BE2C (cell line): ENCODE results near the gene ZC4H2.

Source experiments
- DNase-seq: peaks from one replicate; pipeline ENCODE4 v3.0.0-alpha.2; 2020
- H3K27me3 ChIP-seq: fragments of 250-450 bp; sonication (Bioruptor Pico); 2 replicates; pipeline ENCODE4 v1.5.1; 2020; ENCODE audit warnings: mild to moderate bottlenecking
- H3K36me3 ChIP-seq: fragments of 250-450 bp; sonication (Bioruptor Pico); 2 replicates; pipeline ENCODE4 v1.5.1; 2020; ENCODE audit warnings: mild to moderate bottlenecking
- H3K4me1 ChIP-seq: fragments of 250-450 bp; sonication (Bioruptor Pico); 2 replicates; pipeline ENCODE4 v1.5.1; 2020
- H3K4me3 ChIP-seq: 2 replicates; pipeline ENCODE4 v1.5.1; 2011; ENCODE audit warnings: low read depth, low read length
- H3K9me3 ChIP-seq: fragments of 250-450 bp; sonication (Bioruptor Pico); 2 replicates; pipeline ENCODE4 v1.5.1; 2020
- CTCF ChIP-seq: IDR thresholded peaks from 2 replicates; pipeline ENCODE4 v1.5.1; 2012; ENCODE audit warnings: mild to moderate bottlenecking, low read depth, low read length

The ZC4H2 gene

GRCh38 chrX:64994131-64994798 lies 18.0 kb upstream of the ZC4H2 start:
- no peak for TF ChIP-seq CTCF
- H3K4me3 ChIP-seq, result no peak overlapping the region
- no peaks in the 10 kb centered on the region for H3K27me3 ChIP-seq
- H3K36me3 ChIP-seq, result no peaks in the 10 kb centered on the region
- H3K9me3 ChIP-seq, result no peaks in the 10 kb centered on the region
- DNase-seq, result no peak
- no peaks in the 10 kb centered on the region for H3K4me1 ChIP-seq

GRCh38 chrX:64977830-64978229 lies 1.6 kb upstream of the ZC4H2 start:
- DNase-seq, result no peak

GRCh38 chrX:64977051-64977450 lies 801 bp upstream of the ZC4H2 start:
- H3K9me3 ChIP-seq, result no peaks in the 10 kb centered on the region
- H3K36me3 ChIP-seq, result no peaks in the 10 kb centered on the region
- H3K27me3 ChIP-seq, result no peaks in the 10 kb centered on the region
- no peak for DNase-seq
- no peak overlapping the region; the same call in 1 of the 2 replicates for H3K4me3 ChIP-seq
- TF ChIP-seq CTCF, result no peak
- H3K4me1 ChIP-seq, result no peaks in the 10 kb centered on the region

More at GRCh38 chrX:64977830-64978229, 1.6 kb upstream of the ZC4H2 start:
- Histone ChIP-seq H3K4me3 (no peak overlapping the region), H3K9me3 (no peaks in the 10 kb centered on the region), H3K27me3 (no peaks in the 10 kb centered on the region), H3K4me1 (no peaks in the 10 kb centered on the region), H3K36me3 (no peaks in the 10 kb centered on the region)
- TF ChIP-seq CTCF, result no peak

GRCh38 chrX:64976673-64977040 lies 407 bp upstream of the ZC4H2 start:
- Histone ChIP-seq H3K27me3 (no peaks in the 10 kb centered on the region), H3K36me3 (no peaks in the 10 kb centered on the region), H3K9me3 (no peaks in the 10 kb centered on the region), H3K4me3 (peak overlapping the region; percentile 77), H3K4me1 (no peaks in the 10 kb centered on the region)
- no peak for TF ChIP-seq CTCF
- no peak for DNase-seq

GRCh38 chrX:64975491-64975890 lies 759 bp downstream of the ZC4H2 start:
- no peak for TF ChIP-seq CTCF
- H3K36me3 ChIP-seq, result no peaks in the 10 kb centered on the region
- no peaks in the 10 kb centered on the region for H3K9me3 ChIP-seq
- no peaks in the 10 kb centered on the region for H3K4me1 ChIP-seq
- DNase-seq, result peak; percentile 50
- no peaks in the 10 kb centered on the region for H3K27me3 ChIP-seq
- H3K4me3 ChIP-seq, result peak overlapping the region; percentile 77

GRCh38 chrX:64925480-64925879 lies 50.8 kb downstream of the ZC4H2 start:
- Histone ChIP-seq H3K4me3 (no peak overlapping the region), H3K9me3 (no peaks in the 10 kb centered on the region), H3K27me3 (no peaks in the 10 kb centered on the region), H3K4me1 (no peaks in the 10 kb centered on the region), H3K36me3 (no peaks in the 10 kb centered on the region)
- no peak for TF ChIP-seq CTCF
- no peak for DNase-seq
